HepG2 (cell line): Measurements from ENCODE around the gene PAQR6. TPM values are rescaled to one million over a fixed set of nuclear protein-coding genes. Genes with fewer than 3 reads are reported as not detected.

ENCODE experiments used
- AGO1 ChIP-seq: fragments of 200-400 bp; formaldehyde crosslinking; IDR thresholded peaks from 2 replicates; pipeline ENCODE4 v1.6.1; 2017; ENCODE audit warnings: mild to moderate bottlenecking, low read depth, low read length, moderate library complexity; ENCODE audit not compliant: poor library complexity, severe bottlenecking
- ARID4A ChIP-seq: sonication (generic); formaldehyde crosslinking; IDR thresholded peaks from 2 replicates; pipeline ENCODE4 v1.5.0; 2020; ENCODE audit warnings: mild to moderate bottlenecking, missing genetic modification reagents, borderline replicate concordance
- ATF5 ChIP-seq: sonication (generic); formaldehyde crosslinking; IDR thresholded peaks from 2 replicates; pipeline ENCODE4 v1.4.0; 2020; ENCODE audit warnings: mild to moderate bottlenecking, low read depth, missing genetic modification reagents
- CHD2 ChIP-seq: IDR thresholded peaks from 2 replicates; pipeline ENCODE4 v1.6.1; 2011; ENCODE audit warnings: low read depth, low read length, improper control_type of control experiment
- DRAP1 ChIP-seq: IDR thresholded peaks from 2 replicates; pipeline ENCODE4 v1.6.1; 2016; ENCODE audit warnings: missing genetic modification reagents, missing compliant biosample characterization
- HNRNPLL ChIP-seq: fragments of 200-400 bp; formaldehyde crosslinking; IDR thresholded peaks from 2 replicates; pipeline ENCODE4 v1.6.1; 2017; ENCODE audit warnings: mild to moderate bottlenecking, low read depth, low read length; ENCODE audit not compliant: poor library complexity, severe bottlenecking
- KLF11 ChIP-seq: IDR thresholded peaks from 2 replicates; pipeline ENCODE4 v1.6.1; 2016; ENCODE audit warnings: missing compliant biosample characterization
- MIXL1 ChIP-seq: IDR thresholded peaks from 2 replicates; pipeline ENCODE4 v1.6.1; 2016
- NFATC3 ChIP-seq: sonication (generic); formaldehyde crosslinking; IDR thresholded peaks from 2 replicates; pipeline ENCODE4 v1.5.1; 2020; ENCODE audit warnings: mild to moderate bottlenecking, missing genetic modification reagents
- PRDM15 ChIP-seq: sonication (generic); formaldehyde crosslinking; IDR thresholded peaks from 2 replicates; pipeline ENCODE4 v1.4.0; 2020; ENCODE audit warnings: missing genetic modification reagents
- RELA ChIP-seq: sonication (generic); formaldehyde crosslinking; IDR thresholded peaks from 2 replicates; pipeline ENCODE4 v1.4.0; 2020; ENCODE audit warnings: missing genetic modification reagents
- REPIN1 ChIP-seq: sonication (generic); formaldehyde crosslinking; IDR thresholded peaks from 2 replicates; pipeline ENCODE4 v1.8.0; 2022; ENCODE audit warnings: missing genetic modification reagents, low read depth, mild to moderate bottlenecking, borderline replicate concordance
- THAP11 ChIP-seq: IDR thresholded peaks from 2 replicates; pipeline ENCODE4 v1.6.1; 2016; ENCODE audit warnings: missing biosample characterization, missing genetic modification reagents
- ZBTB38 ChIP-seq: sonication (generic); formaldehyde crosslinking; IDR thresholded peaks from 2 replicates; pipeline ENCODE4 v1.5.1; 2020; ENCODE audit warnings: mild to moderate bottlenecking, missing genetic modification reagents
- ZFP37 ChIP-seq: sonication (generic); formaldehyde crosslinking; IDR thresholded peaks from 2 replicates; pipeline ENCODE4 v1.4.0; 2020; ENCODE audit warnings: missing genetic modification reagents, borderline replicate concordance
- ZNF143 ChIP-seq: sonication (generic); formaldehyde crosslinking; IDR thresholded peaks from 2 replicates; pipeline ENCODE4 v1.4.0; 2020; ENCODE audit warnings: missing genetic modification reagents
- ZNF230 ChIP-seq: sonication (generic); formaldehyde crosslinking; IDR thresholded peaks from 2 replicates; pipeline ENCODE4 v1.4.0; 2020; ENCODE audit warnings: mild to moderate bottlenecking, missing genetic modification reagents
- ZNF274 ChIP-seq: sonication (generic); formaldehyde crosslinking; IDR thresholded peaks from 2 replicates; pipeline ENCODE4 v1.5.1; 2020; ENCODE audit warnings: mild to moderate bottlenecking, missing genetic modification reagents
- ZNF292 ChIP-seq: sonication (generic); formaldehyde crosslinking; IDR thresholded peaks from 2 replicates; pipeline ENCODE4 v1.8.1; 2022; ENCODE audit warnings: mild to moderate bottlenecking, low read depth, missing genetic modification reagents, borderline replicate concordance
- ZNF337 ChIP-seq: sonication (generic); formaldehyde crosslinking; IDR thresholded peaks from 2 replicates; pipeline ENCODE4 v1.5.1; 2020; ENCODE audit warnings: missing genetic modification reagents, low read depth, mild to moderate bottlenecking, borderline replicate concordance
- polyA plus RNA-seq, 8 experiments: library from polyadenylated mRNA; depleted of rRNA in 3 of 8; stranded (reverse) in 7 of 8; unstranded in 1 of 8; fragments of >200 nt; fragmentation: Illumina TruSeq in 4 of 8; extraction: Trizol in 4 of 8; gene quantifications; 2 replicates each; pipeline versions ENCODE4 v1.2.1 to v1.2.3, GENCODE V29; 2011 to 2016; ENCODE audit warnings: low read depth in 4 of 8, missing spikeins in 1 of 8, mixed read lengths in 1 of 8; ENCODE audit not compliant: insufficient read depth in 1 of 8
- total RNA-seq, 5 experiments: library from RNA; depleted of rRNA; stranded (reverse); fragments of >200 nt; fragmentation: Illumina TruSeq; extraction: Trizol; gene quantifications; 2 replicates each; pipeline ENCODE4 v1.2.3, GENCODE V29; 2016; ENCODE audit warnings: low read depth in 1 of 5

Gene PAQR6
- total and polyA plus RNA-seq, 2 of the 13 experiments (the other 11 are each of a cell fraction or from before 2014, with no cell fraction given): 0.82 to 1.4 TPM

GRCh38 chr1:156291226-156292061, 43.6 kb upstream of the PAQR6 start (continued):
- TF ChIP-seq PRDM15 (CRISPR knock-in tag) (0 out of 2 replicates have a peak, but pooled peaks have one; percentile 33), CHD2 (peak; percentile 29), MIXL1 (CRISPR knock-in tag) (peak; percentile 41), RELA (CRISPR knock-in tag) (peak; percentile 20; the same call in 1 of the 2 replicates), REPIN1 (peak; percentile 84; the same call in 1 of the 2 replicates), ZNF143 (CRISPR knock-in tag) (0 out of 2 replicates have a peak, but pooled peaks have one; percentile 9), ZBTB38 (CRISPR knock-in tag) (peak; percentile 48; the same call in 1 of the 2 replicates), AGO1 (peak; percentile 66), ZNF274 (peak; percentile 71; the same call in 1 of the 2 replicates), ZNF337 (CRISPR knock-in tag) (0 out of 2 replicates have a peak, but pooled peaks have one; percentile 63), NFATC3 (CRISPR knock-in tag) (0 out of 2 replicates have a peak, but pooled peaks have one; percentile 34), ATF5 (CRISPR knock-in tag) (no peak), HNRNPLL (peak; percentile 56), ARID4A (CRISPR knock-in tag) (peak; percentile 71; the same call in 1 of the 2 replicates), THAP11 (peak; percentile 81), DRAP1 (peak; percentile 89), ZFP37 (CRISPR knock-in tag) (no peak), ZNF230 (CRISPR knock-in tag) (0 out of 2 replicates have a peak, but pooled peaks have one; percentile 55), KLF11 (0 out of 2 replicates have a peak, but pooled peaks have one; percentile 64), ZNF292 (CRISPR knock-in tag) (0 out of 2 replicates have a peak, but pooled peaks have one; percentile 26)
